HG02852 (cell line): Measurements from ENCODE around the gene ANKRD39.
"Not testable (repeated sequence)": the region's sequence is repeated elsewhere in the genome, so short reads cannot be mapped to it uniquely, and the experiment has no call there.

ENCODE experiments used
- ATAC-seq: cut with Tn5 transposase; IDR thresholded peaks from one replicate; pipeline ENCODE4 v1.9.1; 2021; ENCODE audit warnings: mild to moderate bottlenecking, moderate library complexity; ENCODE audit not compliant: unreplicated experiment

ANKRD39 gene

DNA sequence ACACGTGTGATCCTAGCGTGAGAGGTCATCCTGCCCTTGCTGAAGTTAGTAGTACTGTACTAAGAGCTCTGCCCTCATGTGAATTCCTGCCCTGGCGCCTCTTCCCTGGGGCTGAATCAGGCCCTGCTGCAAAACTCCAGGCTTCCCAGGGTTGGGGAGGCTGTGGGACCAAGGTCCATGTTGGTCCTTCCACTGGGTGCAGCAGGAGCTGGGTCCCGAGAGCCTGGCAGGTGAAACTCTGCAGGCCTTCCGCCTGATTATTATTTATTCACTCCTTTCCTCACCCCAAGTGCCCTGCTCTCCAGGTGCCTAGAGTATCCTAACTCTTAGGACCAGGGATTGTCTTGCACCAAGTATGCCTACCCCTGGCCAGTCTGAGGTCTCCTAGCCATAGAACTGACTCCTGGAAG, 47.0 kb downstream of the ANKRD39 start:
- no peak for ATAC-seq

DNA sequence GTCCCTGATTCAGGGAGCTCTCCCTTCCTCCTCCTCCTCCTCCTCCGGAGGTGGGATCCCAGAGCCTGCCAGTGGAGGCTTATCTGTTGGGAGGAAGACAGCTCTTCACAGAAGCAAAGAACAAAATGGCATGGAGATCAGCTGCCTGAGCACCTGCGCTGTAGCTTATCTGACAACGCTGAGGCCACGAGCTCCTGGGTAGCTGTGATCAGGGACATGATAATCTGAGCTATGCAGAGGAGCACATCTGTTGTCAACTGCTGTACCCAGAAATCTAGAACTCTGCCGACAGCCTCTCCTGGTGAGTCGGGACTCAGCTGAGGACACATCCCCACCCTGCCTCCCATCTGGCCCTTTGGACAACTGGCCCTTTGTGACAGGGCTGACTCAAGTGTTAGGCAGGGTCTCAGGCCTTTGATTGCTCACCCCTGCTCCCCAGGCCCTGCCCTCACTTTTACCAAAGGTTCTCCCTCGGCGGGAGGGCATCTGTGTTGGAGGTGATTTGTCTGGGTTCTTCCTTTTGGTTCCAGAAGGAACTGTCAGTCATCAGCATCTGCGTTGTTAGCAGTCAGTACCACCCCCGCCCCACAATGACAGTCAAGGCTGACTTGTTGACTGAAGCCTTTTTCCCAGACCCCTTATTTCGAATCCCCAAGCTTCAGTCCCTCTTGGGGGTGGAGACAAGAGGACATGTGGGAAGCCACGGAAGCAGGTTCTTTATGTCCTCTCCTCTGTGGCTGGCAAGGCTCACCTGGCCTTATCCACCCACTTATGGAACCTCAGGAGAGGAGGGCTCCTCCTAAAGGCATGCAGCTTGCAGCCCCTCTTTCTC, 47.6 kb downstream of the ANKRD39 start:
- no peak for ATAC-seq

DNA sequence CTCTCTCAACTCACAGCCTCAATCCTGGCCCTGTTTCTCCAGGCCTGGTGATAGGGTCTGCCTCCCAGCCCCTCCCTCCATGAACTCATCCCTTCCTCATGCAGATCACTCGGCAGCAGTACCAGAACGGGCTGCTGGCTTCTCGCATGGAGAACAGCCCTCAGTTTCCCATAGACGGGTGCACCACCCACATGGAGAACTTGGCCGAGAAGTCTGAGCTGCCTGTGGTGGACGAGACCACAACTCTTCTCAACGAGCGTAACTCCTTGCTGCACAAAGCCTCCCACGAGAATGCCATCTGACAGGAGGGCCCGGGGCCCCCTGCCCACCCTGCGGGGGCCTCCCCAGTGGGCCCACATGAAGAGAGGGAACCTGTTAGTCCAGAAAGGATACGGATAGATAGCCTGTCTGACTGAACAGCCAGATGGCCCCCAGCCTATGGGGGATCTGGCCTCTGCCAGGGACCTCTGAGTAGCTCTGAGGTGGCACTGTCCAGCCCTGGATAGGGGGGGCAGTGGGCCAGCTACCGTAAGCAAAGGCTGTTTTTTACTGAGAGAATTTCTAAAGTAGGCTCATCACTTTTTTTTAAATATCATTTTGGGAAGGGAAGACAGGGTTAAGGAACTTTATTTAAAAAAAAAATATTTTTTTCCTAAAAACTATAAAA, 48.5 kb downstream of the ANKRD39 start:
- ATAC-seq: no peak

DNA sequence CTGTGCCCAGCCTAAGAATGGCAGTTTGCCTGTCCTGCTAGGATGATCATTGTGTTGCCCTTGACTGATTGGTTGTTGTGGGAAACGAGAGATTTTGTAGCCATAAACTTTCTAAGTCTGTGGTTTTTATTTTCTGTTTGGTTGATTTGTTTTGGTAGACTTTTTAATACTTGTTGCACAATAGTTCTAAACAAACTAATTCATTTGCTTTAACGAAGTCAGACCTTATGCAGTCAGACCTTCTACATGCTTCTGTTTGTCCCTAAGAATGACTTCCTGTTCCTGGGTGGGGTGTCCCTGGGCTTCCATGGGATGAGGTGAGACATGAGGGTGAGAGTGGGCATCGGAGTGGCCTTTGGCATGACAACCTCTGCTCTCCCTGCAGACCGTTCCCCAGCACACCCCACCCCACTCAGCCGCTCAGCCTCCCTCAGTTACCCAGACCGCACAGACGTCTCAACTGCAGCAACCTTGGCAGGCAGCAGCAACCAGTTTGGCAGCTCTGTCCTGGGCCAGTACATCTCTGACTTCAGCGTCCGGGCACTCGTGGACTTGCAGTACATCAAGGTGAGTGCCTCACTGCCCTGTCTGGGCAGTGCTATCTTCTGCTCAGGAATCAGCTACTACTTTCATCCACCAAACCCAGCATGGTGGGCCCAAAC, 49.5 kb downstream of the ANKRD39 start:
- no peak for ATAC-seq

DNA sequence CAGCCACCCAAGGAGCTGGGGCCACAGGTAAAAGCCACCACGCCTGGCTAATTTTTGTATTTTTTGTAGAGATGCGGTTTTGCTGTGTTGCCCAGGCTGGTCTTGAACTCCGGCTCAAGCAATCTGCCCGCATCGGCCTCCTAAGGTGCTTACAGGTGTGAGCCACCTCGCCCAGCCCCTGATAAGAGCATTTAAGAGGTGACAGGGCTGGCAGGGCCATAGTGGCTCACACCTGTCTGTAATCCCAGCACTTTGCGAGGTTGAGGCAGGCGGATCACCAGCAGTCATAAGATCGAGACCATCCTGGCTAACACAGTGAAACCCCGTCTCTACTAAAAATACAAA, 50.7 kb downstream of the ANKRD39 start:
- no peak for ATAC-seq

DNA sequence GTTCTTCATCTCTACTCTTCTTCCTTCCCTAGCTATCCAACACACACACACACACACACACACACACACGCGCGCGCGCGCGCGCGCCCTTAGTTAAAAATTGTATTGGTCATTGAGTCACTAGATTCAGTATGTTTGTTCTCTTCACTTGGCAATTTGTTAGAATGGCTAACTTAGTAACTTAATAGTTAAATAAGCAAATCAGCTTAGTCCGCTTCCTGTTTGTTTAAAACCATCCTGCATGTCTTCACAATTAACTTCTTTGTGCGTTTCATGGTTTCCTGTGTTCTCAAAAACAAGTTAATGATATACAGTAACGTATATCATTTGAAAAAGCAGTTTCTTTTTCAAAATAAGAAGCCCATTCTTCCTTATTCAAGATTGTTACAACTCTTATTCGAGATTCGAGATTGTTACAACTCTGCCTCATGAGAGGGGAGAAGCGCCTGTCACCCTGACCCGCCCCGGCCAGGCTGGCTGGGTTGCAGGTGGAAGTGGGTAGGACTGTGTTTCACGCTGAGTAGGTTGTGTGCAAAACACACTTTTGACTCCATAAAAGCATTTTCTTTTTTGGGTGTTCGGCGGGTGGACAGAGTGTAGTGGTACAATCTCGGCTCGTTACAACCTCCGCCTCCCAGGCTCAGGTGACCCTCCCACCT, 51.2 kb downstream of the ANKRD39 start:
- ATAC-seq: no peak

DNA sequence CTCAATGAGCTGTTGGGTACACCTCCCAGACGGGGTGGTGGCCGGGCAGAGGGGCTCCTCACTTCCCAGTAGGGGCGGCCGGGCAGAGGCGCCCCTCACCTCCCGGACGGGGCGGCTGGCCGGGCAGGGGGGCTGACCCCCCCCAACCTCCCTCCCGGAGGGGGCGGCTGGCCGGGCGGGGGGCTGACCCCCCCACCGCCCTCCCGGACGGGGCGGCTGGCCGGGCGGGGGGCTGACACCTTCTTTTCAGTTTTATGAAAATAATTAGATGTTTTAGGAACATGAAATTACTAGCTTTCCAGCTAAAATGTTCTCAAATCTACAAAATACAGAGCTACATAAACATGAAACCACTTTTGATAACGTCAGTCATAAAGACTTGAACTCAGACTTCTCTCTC, 51.9 kb downstream of the ANKRD39 start:
- ATAC-seq: not testable (repeated sequence)

DNA sequence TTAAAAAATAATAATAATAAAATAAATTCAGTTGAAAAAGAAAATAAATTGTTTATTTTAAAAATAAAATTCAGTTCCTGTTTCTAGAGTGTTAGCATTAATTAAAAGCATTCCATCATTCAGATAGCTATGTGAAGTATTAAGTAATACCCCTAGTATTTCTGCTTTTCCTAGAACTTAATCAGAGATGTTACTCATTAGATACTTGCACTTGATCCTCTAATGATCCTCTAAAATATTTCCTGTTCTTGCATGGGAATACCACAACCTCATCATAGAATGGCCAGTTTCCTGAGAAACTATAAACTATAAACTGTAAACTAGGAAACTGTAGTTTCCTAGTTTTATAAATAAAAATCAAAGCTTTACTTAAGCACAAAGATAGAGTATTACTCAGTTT, 52.8 kb downstream of the ANKRD39 start:
- no peak for ATAC-seq

DNA sequence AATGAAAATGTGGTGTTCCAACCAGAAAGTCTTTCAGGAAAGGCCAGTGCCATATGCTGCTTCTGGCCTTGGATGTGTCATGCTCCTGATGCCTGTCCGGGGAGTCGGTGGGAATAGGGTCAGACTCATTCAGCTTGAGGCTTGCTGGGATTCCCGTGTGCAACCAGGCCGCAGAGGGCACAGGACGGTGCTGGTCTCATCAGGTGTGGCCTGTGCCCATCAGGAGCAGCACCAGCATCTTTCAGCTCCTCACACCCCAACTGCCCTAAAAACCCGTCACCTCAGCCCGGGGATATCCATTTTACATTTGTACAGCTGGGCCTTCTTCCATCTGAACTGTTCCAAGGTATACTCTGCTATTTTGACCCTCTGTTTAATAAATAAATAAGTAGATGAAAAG, 55.1 kb downstream of the ANKRD39 start:
- no peak for ATAC-seq

DNA sequence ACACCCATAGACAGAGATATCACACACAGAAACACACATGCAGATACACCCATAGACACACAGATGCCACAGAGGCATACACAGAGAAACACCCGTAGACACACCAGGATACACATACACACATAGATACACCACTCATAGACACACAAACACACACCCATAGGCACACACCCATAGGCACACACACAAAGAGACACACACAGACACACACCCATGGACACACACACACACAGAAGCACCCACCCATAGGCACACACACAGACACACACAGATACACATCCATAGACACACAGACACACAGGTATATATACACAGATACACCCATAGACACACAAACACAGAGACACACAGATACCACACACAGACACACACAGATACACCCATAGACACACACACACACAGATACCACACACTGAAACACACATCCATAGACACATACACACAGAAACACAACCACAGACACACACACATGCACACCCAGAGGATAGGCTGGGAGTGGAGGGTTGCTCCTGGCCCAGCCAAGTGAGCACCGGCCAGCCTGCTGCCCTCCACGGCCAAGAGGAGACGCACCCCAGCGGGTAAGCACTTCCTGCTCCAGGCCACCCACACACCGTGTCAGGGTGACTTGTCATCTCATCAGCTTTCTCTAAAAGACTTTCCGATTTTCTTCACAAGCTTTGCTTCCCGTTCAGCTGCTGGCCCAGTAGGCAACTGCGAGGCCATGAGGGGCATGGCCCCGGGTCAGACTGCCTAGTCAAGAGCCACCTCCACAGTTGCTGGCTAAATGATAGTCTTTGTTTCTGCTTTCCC, 55.8 kb downstream of the ANKRD39 start:
- ATAC-seq: peak; percentile 42

DNA sequence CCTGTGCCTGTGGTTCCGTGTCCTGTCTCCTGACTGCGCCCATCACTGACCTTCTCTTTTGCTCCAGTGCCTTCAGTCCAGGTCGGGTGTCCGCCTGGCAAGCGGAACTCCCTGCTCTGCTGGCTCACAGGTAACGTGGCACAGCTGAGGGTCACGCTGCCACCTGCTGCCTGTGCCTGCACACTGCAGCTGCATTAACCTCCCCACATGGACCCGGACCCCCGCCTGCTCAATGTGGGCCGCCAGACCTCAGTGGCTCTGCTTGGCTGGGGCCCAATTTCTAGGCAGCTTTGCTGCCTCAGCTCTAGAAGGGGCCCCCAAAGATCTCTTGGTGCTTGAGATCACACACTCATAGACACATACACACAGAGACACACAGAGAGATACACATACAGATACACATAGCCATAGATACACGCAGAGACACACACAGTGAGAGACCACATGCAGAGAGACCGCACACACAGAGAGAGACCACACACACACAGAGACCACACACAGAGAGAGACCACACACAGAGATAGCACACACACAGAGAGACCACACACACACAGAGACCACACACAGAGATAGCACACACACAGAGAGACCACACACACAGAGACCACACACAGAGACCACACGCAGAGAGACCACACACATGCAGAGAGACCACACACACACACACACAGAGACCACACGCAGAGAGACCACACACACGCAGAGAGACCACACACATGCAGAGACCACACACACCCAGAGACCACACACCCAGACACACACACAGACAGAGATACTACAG, 56.6 kb downstream of the ANKRD39 start:
- peak; percentile 83 for ATAC-seq

DNA sequence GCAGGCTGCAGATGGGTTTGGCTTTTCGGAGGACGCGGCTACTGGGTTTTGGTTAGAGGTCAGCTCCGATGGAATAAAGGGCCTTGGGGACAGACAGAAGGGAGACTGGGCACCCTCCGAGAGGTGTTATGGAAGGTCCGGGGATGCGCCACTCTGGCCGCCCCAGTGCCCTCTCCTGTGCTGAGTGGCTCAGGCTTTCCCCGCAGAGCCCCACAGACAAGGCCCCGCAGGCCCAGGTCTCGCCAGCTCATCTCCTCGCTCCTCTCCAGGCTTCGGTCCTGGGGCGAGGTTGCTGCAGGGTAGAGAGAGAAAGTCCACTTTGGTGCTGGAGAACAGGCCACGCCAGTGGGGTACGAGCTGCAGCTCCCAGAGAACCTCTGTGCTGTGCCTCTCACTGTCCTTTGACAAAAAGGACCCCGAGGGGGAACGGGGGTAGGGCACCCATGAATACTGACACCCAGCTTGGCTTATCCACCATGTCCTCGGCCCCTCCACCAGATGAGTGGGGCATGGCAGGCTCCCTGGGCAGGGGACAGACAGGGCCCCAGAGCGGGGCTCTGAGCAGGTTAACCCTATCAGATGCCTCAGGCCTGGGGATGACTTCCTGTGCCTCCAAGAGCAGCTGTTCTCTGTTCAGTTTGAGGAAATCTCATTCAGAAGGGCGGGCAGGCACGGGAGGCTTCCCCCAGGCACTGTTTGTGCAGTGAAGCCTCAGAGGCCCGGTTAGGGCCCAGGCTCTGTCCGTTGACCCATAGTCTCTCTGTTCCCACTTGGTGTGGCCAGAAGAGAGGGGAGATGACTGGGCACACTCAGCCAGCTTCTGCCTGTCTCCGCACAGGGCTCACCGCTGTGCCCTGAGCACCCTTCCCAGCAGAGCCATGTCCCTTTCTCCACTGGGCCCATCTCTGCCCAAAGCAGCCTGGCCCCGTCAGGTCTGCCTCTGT, 57.5 kb downstream of the ANKRD39 start:
- no peak for ATAC-seq

DNA sequence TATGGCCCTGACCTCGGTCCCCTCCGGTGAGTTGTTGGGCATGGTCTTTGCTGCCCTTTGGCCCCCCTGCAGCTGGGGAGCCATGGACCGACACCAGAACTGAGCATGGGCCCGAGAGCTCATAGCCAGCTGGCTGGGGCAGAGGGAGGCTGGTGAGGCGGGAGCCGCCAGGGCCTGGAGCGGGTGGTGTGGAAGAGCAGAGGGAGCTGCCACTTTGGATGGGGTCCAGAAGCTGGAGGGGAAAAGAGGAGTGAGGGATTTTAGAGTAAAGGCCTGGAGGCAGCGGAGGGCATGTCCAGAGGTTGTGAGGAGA, 58.2 kb downstream of the ANKRD39 start:
- no peak for ATAC-seq

DNA sequence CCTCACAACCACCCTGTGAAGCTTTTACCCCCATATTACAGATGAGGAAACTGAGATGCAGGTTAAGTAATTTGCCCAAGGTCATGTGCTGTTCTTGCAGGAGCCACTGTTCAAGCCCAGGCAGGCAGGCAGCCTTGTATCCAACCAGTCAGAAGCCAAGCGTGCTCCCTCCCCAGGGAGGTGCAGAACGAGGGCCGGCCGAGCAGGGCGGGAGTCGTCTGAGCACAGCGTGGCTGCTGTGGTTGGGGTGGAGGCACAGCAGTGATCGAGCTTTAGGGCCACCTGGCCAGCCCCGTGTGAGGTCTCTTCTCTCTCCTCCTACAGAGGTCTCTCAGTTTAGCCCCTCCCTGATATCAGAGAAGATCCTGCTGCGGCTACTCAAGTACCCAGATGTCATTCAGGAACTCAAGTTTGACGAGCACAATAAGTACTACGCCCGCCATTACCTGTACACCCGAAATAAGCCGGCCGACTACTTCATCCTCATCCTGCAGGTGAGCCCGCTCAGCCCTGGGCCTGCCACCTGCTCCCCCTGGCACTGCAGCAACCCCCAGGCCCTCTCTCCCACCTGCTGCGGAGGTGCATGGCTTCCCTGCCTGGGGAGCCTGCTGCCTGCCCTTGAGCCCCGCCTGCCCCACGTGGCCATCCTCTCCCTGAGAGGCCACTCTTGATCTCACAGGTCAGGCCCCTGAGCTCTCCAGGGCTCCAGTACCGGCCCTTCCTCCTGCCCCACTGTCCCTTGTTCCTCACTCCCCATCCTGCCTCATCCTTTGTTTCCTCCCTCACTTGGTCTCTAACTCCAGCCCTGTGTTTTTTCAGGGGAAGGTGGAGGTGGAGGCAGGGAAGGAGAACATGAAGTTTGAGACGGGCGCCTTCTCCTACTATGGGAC, 58.8 kb downstream of the ANKRD39 start:
- ATAC-seq: no peak
